PC-9 (cell line): ENCODE measurements around the gene COL25A1. TPM values are rescaled to one million over a fixed set of nuclear protein-coding genes. Genes with fewer than 3 reads are reported as not detected.

Experiments
- BruUV-seq: library from RNA; stranded (reverse); fragments of 400-500 nt; replicated peaks from 2 replicates; lab custom pipeline; 2021; lab: Mats Ljungman, UMichigan
- CTCF ChIA-PET: fragments of 300-600 bp; sonication (Branson Sonifier 250); formaldehyde crosslinking; loops from one replicate; lab custom pipeline; 2022; ENCODE audit warnings: antibody characterized with exemption; lab: Charles Lee
- POLR2A ChIA-PET: fragments of 300-600 bp; sonication (Branson Sonifier 250); formaldehyde crosslinking; loops from one replicate; lab custom pipeline; 2022; ENCODE audit warnings: antibody characterized with exemption; ENCODE audit not compliant: unreplicated experiment; lab: Charles Lee
- DNase-seq, 2 experiments: peaks; one replicate each; pipeline versions ENCODE4 v3.0.0 to v3.0.0-alpha.2; 2015 to 2022; ENCODE audit warnings: mixed read lengths in 1 of 2
- H2AFZ ChIP-seq: fragments of 200-600 bp; sonication (generic); 2 replicates; pipeline ENCODE4 v1.8.1; 2017; ENCODE audit warnings: antibody characterized with exemption
- H3F3A ChIP-seq: fragments of 200-600 bp; sonication (generic); 2 replicates; pipeline ENCODE4 v1.8.1; 2017; ENCODE audit warnings: antibody characterized with exemption, mild to moderate bottlenecking, low read depth; ENCODE audit not compliant: insufficient read depth
- H3K27ac ChIP-seq: fragments of 200-600 bp; sonication (generic); 2 replicates; pipeline ENCODE4 v1.6.1; 2016; ENCODE audit warnings: mixed run types
- H3K27me3 ChIP-seq: fragments of 200-600 bp; sonication (generic); 2 replicates; pipeline ENCODE4 v1.6.1; 2016; ENCODE audit warnings: low read depth, mixed run types; ENCODE audit not compliant: insufficient read depth
- H3K36me3 ChIP-seq: fragments of 200-600 bp; sonication (generic); 2 replicates; pipeline ENCODE4 v1.6.1; 2016; ENCODE audit warnings: low read depth, mixed run types
- H3K4me1 ChIP-seq: fragments of 200-600 bp; sonication (generic); replicated peaks from 2 replicates; pipeline ENCODE4 v1.6.1; 2016; ENCODE audit warnings: mixed run types; ENCODE audit not compliant: insufficient read depth
- H3K4me2 ChIP-seq: fragments of 200-600 bp; sonication (generic); 2 replicates; pipeline ENCODE4 v1.6.1; 2017; ENCODE audit warnings: mixed run types
- H3K4me3 ChIP-seq: fragments of 200-600 bp; sonication (generic); 2 replicates; pipeline ENCODE4 v1.6.1; 2016; ENCODE audit warnings: mixed run types
- H3K79me2 ChIP-seq: fragments of 200-600 bp; sonication (generic); 2 replicates; pipeline ENCODE4 v1.6.1; 2017; ENCODE audit warnings: low read depth, mixed run types
- H3K9me2 ChIP-seq: fragments of 200-600 bp; sonication (generic); 2 replicates; pipeline ENCODE4 v1.8.1; 2017; ENCODE audit warnings: mild to moderate bottlenecking; ENCODE audit not compliant: insufficient read depth
- H3K9me3 ChIP-seq: fragments of 200-600 bp; sonication (generic); 2 replicates; pipeline ENCODE4 v1.8.1; 2016; ENCODE audit warnings: low read depth; ENCODE audit not compliant: insufficient read depth
- H4K20me1 ChIP-seq: fragments of 200-600 bp; sonication (generic); 2 replicates; pipeline ENCODE4 v1.8.1; 2017; ENCODE audit not compliant: insufficient read depth
- CTCF ChIP-seq: fragments of 200-600 bp; sonication (generic); conservative IDR thresholded peaks from 2 replicates; pipeline ENCODE4 v1.6.1; 2017; ENCODE audit warnings: mixed run types, antibody characterized with exemption, mild to moderate bottlenecking, moderate library complexity
- EZH2 ChIP-seq: fragments of 200-600 bp; sonication (generic); IDR thresholded peaks from 2 replicates; pipeline ENCODE4 v1.8.0; 2017; ENCODE audit warnings: antibody characterized with exemption, low read depth
- intact Hi-C: fragments of 100-400 bp; cut with micrococcal nuclease; formaldehyde crosslinking; loops from one replicate; pipeline ENCODE4 v1.10.0; 2022; ENCODE audit not compliant: unreplicated experiment
- total RNA-seq: library from RNA; stranded (reverse); gene quantifications from 2 replicates; pipeline ENCODE4 v1.2.3, GENCODE V29; 2021

COL25A1 gene
- total RNA-seq, 1 experiment from 2014 or later, result not detected

GRCh38 chr4:109166586-109166985 is 135.9 kb downstream of the COL25A1 start:
- H3K27ac ChIP-seq, result no peak overlapping the region
- no peaks in the 10 kb centered on the region for H3K9me2 ChIP-seq
- H3K79me2 ChIP-seq, result no peaks in the 10 kb centered on the region
- H4K20me1 ChIP-seq, result no peaks in the 10 kb centered on the region
- no TSS peak for BruUV-seq
- no peaks in the 10 kb centered on the region for H3K36me3 ChIP-seq
- no peak overlapping the region for H3K4me2 ChIP-seq
- POLR2A ChIA-PET, result no interaction called here
- DNase-seq, result no peak
- TF ChIP-seq CTCF (no peak), EZH2 (no peak)
- CTCF ChIA-PET, result no interaction called here
- no peaks in the 10 kb centered on the region for H3K4me1 ChIP-seq
- no peaks in the 10 kb centered on the region for H3F3A ChIP-seq
- no peaks in the 10 kb centered on the region for H3K27me3 ChIP-seq
- H2AFZ ChIP-seq, result no peak overlapping the region
- intact Hi-C loops, result no loop called here
- H3K4me3 ChIP-seq, result no peak overlapping the region
- H3K9me3 ChIP-seq, result no peaks in the 10 kb centered on the region

- DNase-seq, result no peak
- H3K4me1 ChIP-seq, result no peaks in the 10 kb centered on the region
- no peaks in the 10 kb centered on the region for H3K9me2 ChIP-seq
- H3K27me3 ChIP-seq, result no peaks in the 10 kb centered on the region
- H3K4me2 ChIP-seq, result no peak overlapping the region
- POLR2A ChIA-PET, result no interaction called here
- no peaks in the 10 kb centered on the region for H3K36me3 ChIP-seq
- no peak overlapping the region for H3K4me3 ChIP-seq
- H2AFZ ChIP-seq, result no peak overlapping the region
- H3F3A ChIP-seq, result no peaks in the 10 kb centered on the region
- intact Hi-C loops, result no loop called here
- no peak overlapping the region for H3K27ac ChIP-seq
- TF ChIP-seq EZH2, result no peak
- TF ChIP-seq CTCF, result no peak
- no peaks in the 10 kb centered on the region for H4K20me1 ChIP-seq
- CTCF ChIA-PET, result no interaction called here
- H3K79me2 ChIP-seq, result no peaks in the 10 kb centered on the region
- H3K9me3 ChIP-seq, result no peaks in the 10 kb centered on the region
- BruUV-seq, result no TSS peak
These were observed 136.3 kb downstream of the COL25A1 start for GRCh38 chr4:109166126-109166525.

GRCh38 chr4:109164011-109164410 is 138.4 kb downstream of the COL25A1 start:
- Histone ChIP-seq H3K27me3 (no peaks in the 10 kb centered on the region), H3K9me3 (no peaks in the 10 kb centered on the region), H3K4me3 (no peak overlapping the region), H3K79me2 (no peaks in the 10 kb centered on the region), H3K27ac (no peak overlapping the region), H3K4me1 (no peaks in the 10 kb centered on the region), H3K36me3 (no peaks in the 10 kb centered on the region), H3K4me2 (no peak overlapping the region), H3F3A (no peaks in the 10 kb centered on the region), H4K20me1 (no peaks in the 10 kb centered on the region), H2AFZ (no peak overlapping the region), H3K9me2 (no peaks in the 10 kb centered on the region)
- intact Hi-C loops, result no loop called here
- TF ChIP-seq EZH2 (no peak), CTCF (no peak)
- BruUV-seq, result no TSS peak
- POLR2A ChIA-PET, result no interaction called here
- no peak for DNase-seq
- CTCF ChIA-PET, result no interaction called here
